H9 (cell line): Measurements from ENCODE around the gene MED31. TPM values are rescaled to one million over a fixed set of nuclear protein-coding genes. Genes with fewer than 3 reads are reported as not detected.

Source experiments
- DNase-seq: peaks from one replicate; pipeline ENCODE4 v3.0.0-alpha.2; 2017
- H2AFZ ChIP-seq: one replicate; pipeline ENCODE4 v1.6.1; 2013; ENCODE audit warnings: mild to moderate bottlenecking, low read length, control low read depth, moderate library complexity
- H2AK5ac ChIP-seq: 2 replicates; pipeline ENCODE4 v1.6.1; 2013; ENCODE audit warnings: low read length, control low read depth, mixed read lengths; ENCODE audit not compliant: insufficient read length
- H2BK120ac ChIP-seq: one replicate; pipeline ENCODE4 v1.6.1; 2013; ENCODE audit warnings: low read depth, mild to moderate bottlenecking, low read length, control low read depth, inconsistent platforms; ENCODE audit not compliant: poor library complexity, severe bottlenecking
- H2BK12ac ChIP-seq: 2 replicates; pipeline ENCODE4 v1.6.1; 2013; ENCODE audit warnings: low read length, control low read depth, mixed read lengths, low read depth; ENCODE audit not compliant: insufficient read length
- H2BK15ac ChIP-seq: 2 replicates; pipeline ENCODE4 v1.6.1; 2013; ENCODE audit warnings: low read depth, low read length, control low read depth
- H2BK20ac ChIP-seq: one replicate; pipeline ENCODE4 v1.6.1; 2013; ENCODE audit warnings: low read depth, mild to moderate bottlenecking, low read length, control low read depth, inconsistent platforms; ENCODE audit not compliant: poor library complexity, severe bottlenecking
- H2BK5ac ChIP-seq: 2 replicates; pipeline ENCODE4 v1.6.1; 2013; ENCODE audit warnings: low read length, control low read depth, mixed read lengths; ENCODE audit not compliant: insufficient read length
- H3K14ac ChIP-seq: 2 replicates; pipeline ENCODE4 v1.6.1; 2013; ENCODE audit warnings: low read length, control low read depth; ENCODE audit not compliant: insufficient read depth
- H3K18ac ChIP-seq: 2 replicates; pipeline ENCODE4 v1.6.1; 2013; ENCODE audit warnings: low read depth, mild to moderate bottlenecking, mixed read lengths, low read length, control low read depth; ENCODE audit not compliant: insufficient read length
- H3K23ac ChIP-seq: 2 replicates; pipeline ENCODE4 v1.6.1; 2013; ENCODE audit warnings: low read length, control low read depth, mixed read lengths, low read depth; ENCODE audit not compliant: insufficient read length
- H3K23me2 ChIP-seq: 2 replicates; pipeline ENCODE4 v1.6.1; 2013; ENCODE audit warnings: low read depth, mild to moderate bottlenecking, mixed read lengths, low read length, control low read depth; ENCODE audit not compliant: insufficient read length, poor library complexity, severe bottlenecking
- H3K27ac ChIP-seq: 2 replicates; pipeline ENCODE4 v1.5.1; 2013; ENCODE audit warnings: low read length, control low read depth, mixed read lengths, low read depth; ENCODE audit not compliant: insufficient read length
- H3K27me3 ChIP-seq: 2 replicates; pipeline ENCODE4 v1.6.1; 2013; ENCODE audit warnings: low read length, control low read depth, inconsistent platforms; ENCODE audit not compliant: insufficient read depth
- H3K4ac ChIP-seq: 2 replicates; pipeline ENCODE4 v1.6.1; 2013; ENCODE audit warnings: low read depth, mild to moderate bottlenecking, control low read depth, inconsistent platforms, low read length, moderate library complexity
- H3K4me1 ChIP-seq: 2 replicates; pipeline ENCODE4 v1.6.1; 2013; ENCODE audit warnings: low read length, control low read depth, inconsistent platforms; ENCODE audit not compliant: insufficient read depth
- H3K4me2 ChIP-seq: 2 replicates; pipeline ENCODE4 v1.6.1; 2013; ENCODE audit warnings: low read length, control low read depth, mixed read lengths; ENCODE audit not compliant: insufficient read length, insufficient read depth
- H3K56ac ChIP-seq: 2 replicates; pipeline ENCODE4 v1.6.1; 2013; ENCODE audit warnings: low read depth, mild to moderate bottlenecking, mixed read lengths, low read length, control low read depth; ENCODE audit not compliant: insufficient read length
- H3K79me1 ChIP-seq: 2 replicates; pipeline ENCODE4 v1.6.1; 2013; ENCODE audit warnings: low read depth, mild to moderate bottlenecking, moderate library complexity, low read length, control low read depth, inconsistent platforms; ENCODE audit not compliant: insufficient read depth, poor library complexity, severe bottlenecking
- H3K79me2 ChIP-seq: 2 replicates; pipeline ENCODE4 v1.6.1; 2013; ENCODE audit warnings: low read length, control low read depth, inconsistent platforms; ENCODE audit not compliant: insufficient read depth
- H3K9ac ChIP-seq: 2 replicates; pipeline ENCODE4 v1.6.1; 2013; ENCODE audit warnings: low read length, control low read depth, mixed read lengths; ENCODE audit not compliant: insufficient read length; ENCODE audit errors: extremely low read depth
- H3K9me3 ChIP-seq: one replicate; pipeline ENCODE4 v1.6.1; 2013; ENCODE audit warnings: low read depth, low read length, inconsistent platforms; ENCODE audit not compliant: control insufficient read depth
- H3T11ph ChIP-seq: one replicate; pipeline ENCODE4 v1.6.1; 2013; ENCODE audit warnings: mild to moderate bottlenecking, low read length, control low read depth, inconsistent platforms
- H4K20me1 ChIP-seq: one replicate; pipeline ENCODE4 v1.6.1; 2013; ENCODE audit not compliant: control insufficient read depth, insufficient read length, insufficient read depth
- H4K5ac ChIP-seq: 2 replicates; pipeline ENCODE4 v1.6.1; 2013; ENCODE audit warnings: low read depth, mild to moderate bottlenecking, mixed read lengths, low read length, control low read depth; ENCODE audit not compliant: insufficient read length
- H4K8ac ChIP-seq: replicated peaks from 2 replicates; pipeline ENCODE4 v1.6.1; 2013; ENCODE audit warnings: low read length, control low read depth, mixed read lengths, low read depth; ENCODE audit not compliant: insufficient read length
- H4K91ac ChIP-seq: 2 replicates; pipeline ENCODE4 v1.6.1; 2013; ENCODE audit warnings: low read depth, mild to moderate bottlenecking, moderate library complexity, mixed read lengths, low read length, control low read depth; ENCODE audit not compliant: insufficient read length
- H3K27ac Mint-ChIP-seq, 3 experiments: 2 replicates in 2 of 3; 3 replicates in 1 of 3; pipeline ENCODE4 v1.8.0; 2020 to 2021; ENCODE audit warnings: mixed read lengths in 3 of 3, mild to moderate bottlenecking in 1 of 3, moderate library complexity in 1 of 3
- H3K27me3 Mint-ChIP-seq: 2 replicates; pipeline ENCODE4 v1.8.0; 2021; ENCODE audit warnings: low read depth, mild to moderate bottlenecking, moderate library complexity, mixed read lengths
- H3K36me3 Mint-ChIP-seq, 3 experiments: 2 replicates in 2 of 3; 3 replicates in 1 of 3; pipeline ENCODE4 v1.8.0; 2020 to 2021; ENCODE audit warnings: low read depth in 3 of 3, mixed read lengths in 3 of 3; ENCODE audit not compliant: insufficient read depth in 1 of 3
- H3K4me1 Mint-ChIP-seq, 2 experiments: 2 replicates each; pipeline ENCODE4 v1.8.0; 2020; ENCODE audit warnings: mixed read lengths in 2 of 2
- H3K4me3 Mint-ChIP-seq, 2 experiments: 2 replicates in 1 of 2; 3 replicates in 1 of 2; pipeline ENCODE4 v1.8.0; 2020 to 2021; ENCODE audit warnings: mild to moderate bottlenecking in 2 of 2, mixed read lengths in 2 of 2, moderate library complexity in 1 of 2
- H3K9me3 Mint-ChIP-seq, 2 experiments: 2 replicates in 1 of 2; 3 replicates in 1 of 2; pipeline ENCODE4 v1.8.0; 2020; ENCODE audit warnings: mild to moderate bottlenecking in 2 of 2, mixed read lengths in 2 of 2, moderate library complexity in 1 of 2
- CTCF ChIP-seq: fragments of 200-600 bp; sonication (generic); conservative IDR thresholded peaks from 3 replicates; pipeline ENCODE4 v1.8.0; 2021; ENCODE audit warnings: antibody characterized with exemption, mild to moderate bottlenecking
- WGBS: extraction: QIAGEN DNeasy Blood & Tissue Kit; methylation state at CpG from one replicate; pipeline ENCODE4 v1.1.7; 2013; ENCODE audit warnings: missing lambda C conversion rate, low lambda C conversion rate, mixed read lengths; ENCODE audit not compliant: insufficient read length; ENCODE audit errors: extremely low coverage; 5-methylcytosine and 5-hydroxymethylcytosine counted together
- total RNA-seq: library from RNA; stranded (reverse); gene quantifications from 2 replicates; pipeline ENCODE4 v1.2.1, GENCODE V29; 2021

Gene MED31
- total RNA-seq, 1 experiment from 2014 or later = 11.8 TPM

GRCh38 chr17:6677946-6678345 is 26.5 kb upstream of the MED31 start:
- Mint-ChIP-seq H3K27me3 (peaks cover 2% of the 10 kb centered on the region), H3K9me3 (no peaks in the 10 kb centered on the region), H3K36me3 (no peaks in the 10 kb centered on the region; a peak in 1 of 7 replicates), H3K4me1 (peaks cover 2 to 5% of the 10 kb centered on the region in 2 experiments; a peak in 2 of 4 replicates), H3K27ac (no peak overlapping the region), H3K4me3 (no peak overlapping the region)
- H3K18ac ChIP-seq = no peak overlapping the region
- H3K79me2 ChIP-seq = no peaks in the 10 kb centered on the region
- no peak overlapping the region for H4K8ac ChIP-seq
- H2BK120ac ChIP-seq = no peak overlapping the region
- no peaks in the 10 kb centered on the region for H3K79me1 ChIP-seq
- no peak overlapping the region for H3K56ac ChIP-seq
- H3K4ac ChIP-seq = no peak overlapping the region
- H2BK20ac ChIP-seq = no peak overlapping the region
- H3K27ac ChIP-seq = no peak overlapping the region
- no peak for TF ChIP-seq CTCF
- H2BK5ac ChIP-seq = no peak overlapping the region
- H3K4me2 ChIP-seq = no peak overlapping the region
- H4K20me1 ChIP-seq = no peaks in the 10 kb centered on the region
- no peaks in the 10 kb centered on the region for H3K27me3 ChIP-seq
- no peak overlapping the region for H4K91ac ChIP-seq
- no peak overlapping the region for H2BK15ac ChIP-seq
- H3K23me2 ChIP-seq = no peaks in the 10 kb centered on the region
- H4K5ac ChIP-seq = no peak overlapping the region
- H3K4me1 ChIP-seq = no peaks in the 10 kb centered on the region
- no peak overlapping the region for H2BK12ac ChIP-seq
- no peak for DNase-seq
- whole genome bisulfite sequencing = no CpG with 5 or more reads among the region's 7 CpGs
- no peak overlapping the region for H3K23ac ChIP-seq
- H3K14ac ChIP-seq = no peak overlapping the region
- no peak overlapping the region for H3K9ac ChIP-seq
- H3T11ph ChIP-seq = no peak overlapping the region
- H2AFZ ChIP-seq = no peak overlapping the region
- no peak overlapping the region for H2AK5ac ChIP-seq
- no peaks in the 10 kb centered on the region for H3K9me3 ChIP-seq
